Cerebellar nuclear complex (tissue), 1 donor: ENCODE data around the gene CNTROB.

ENCODE experiments used
- DNase-seq, 2 experiments: peaks; one replicate each; lab custom pipeline; 2025; lab: John Stamatoyannopoulos, UW

The CNTROB gene

GRCh38 chr17:7910281-7910680 lies 21.7 kb upstream of the CNTROB start:
- no peak for DNase-seq

- DNase-seq, result no peak
Measured at GRCh38 chr17:7910711-7911110, 21.3 kb upstream of the CNTROB start.

- no peak for DNase-seq
Measured at GRCh38 chr17:7911116-7911515, 20.9 kb upstream of the CNTROB start.

- no peak for DNase-seq
Measured at GRCh38 chr17:7912927-7913524, 19.0 kb upstream of the CNTROB start.

- no peak for DNase-seq
Measured at GRCh38 chr17:7915179-7915610, 16.8 kb upstream of the CNTROB start.

- DNase-seq, result peak; percentile 44 to 72
Measured at GRCh38 chr17:7915611-7916384, 16.2 kb upstream of the CNTROB start, which contains the start of gene RNF227. RNF227 (minus strand) TSS chr17:7916289; CDS start chr17:7916195, 94 bp downstream.

GRCh38 chr17:7916385-7916682 lies 15.7 kb upstream of the CNTROB start:
- DNase-seq, result no peak

GRCh38 chr17:7916808-7917207 lies 15.2 kb upstream of the CNTROB start:
- DNase-seq, result no peak

GRCh38 chr17:7922269-7922844 lies 9.6 kb upstream of the CNTROB start:
- DNase-seq, result no peak

- peak; percentile 24 to 36 for DNase-seq
Measured at GRCh38 chr17:7922845-7923628, 9.0 kb upstream of the CNTROB start.

- DNase-seq, result no peak
Measured at GRCh38 chr17:7927596-7927995, 4.4 kb upstream of the CNTROB start.

GRCh38 chr17:7929158-7930023 lies 2.6 kb upstream of the CNTROB start, which contains the start of gene KCNAB3:
KCNAB3 (minus strand) TSS chr17:7929856; CDS start chr17:7929435, 421 bp downstream.
- peak; percentile 8 to 74 for DNase-seq

- DNase-seq, result no peak
Measured at GRCh38 chr17:7930841-7931631, 970 bp upstream of the CNTROB start.

- no peak for DNase-seq
Measured at GRCh38 chr17:7932483-7932891, 481 bp downstream of the CNTROB start.

GRCh38 chr17:7932949-7933348 lies 943 bp downstream of the CNTROB start:
- DNase-seq, result no peak

- no peak for DNase-seq
Measured at GRCh38 chr17:7935859-7936258, 3.9 kb downstream of the CNTROB start.

GRCh38 chr17:7940034-7940433 lies 8.0 kb downstream of the CNTROB start:
- no peak for DNase-seq

GRCh38 chr17:7940743-7941142 lies 8.7 kb downstream of the CNTROB start:
- DNase-seq, result no peak

- DNase-seq, result no peak
Measured at GRCh38 chr17:7943291-7943690, 11.3 kb downstream of the CNTROB start.

- DNase-seq, result no peak
Measured at GRCh38 chr17:7944326-7944725, 12.3 kb downstream of the CNTROB start.

GRCh38 chr17:7945651-7946050 lies 13.6 kb downstream of the CNTROB start:
- DNase-seq, result no peak
